ENCODE measurements around the gene PTPRU. TPM values are rescaled to one million over a fixed set of nuclear protein-coding genes. Genes with fewer than 3 reads are reported as not detected.
A peak's percentile ranks its signal among the peaks of the same experiment; 100 is the strongest.

The PTPRU gene
- total RNA-seq, 1 experiment from 2014 or later = 6.8 TPM

- Histone ChIP-seq H3K27me3 (replicated peaks; ENCODE audit: insufficient read depth, low read depth, low read length, poor library complexity) (no peaks in the 10 kb centered on the region), H3K36me3 (ENCODE audit: insufficient read depth, low read length, poor library complexity, severe bottlenecking) (no peaks in the 10 kb centered on the region), H3K4me3 (ENCODE audit: low read depth, low read length, poor library complexity, severe bottlenecking) (peak overlapping the region; percentile 53), H3K9me3 (ENCODE audit: low read depth, low read length, poor library complexity, severe bottlenecking) (no peaks in the 10 kb centered on the region), H3K4me1 (ENCODE audit: insufficient read depth, low read length, poor library complexity, severe bottlenecking) (peaks cover 19% of the 10 kb centered on the region), H3K27ac (ENCODE audit: low read depth, low read length, poor library complexity, severe bottlenecking) (no peak overlapping the region)
- intact Hi-C loops (cut with micrococcal nuclease; ENCODE audit: unreplicated experiment) = no loop called here
- POLR2A ChIA-PET (ENCODE audit: low non-redundant PET) = no interaction called here
- CTCF ChIA-PET = no interaction called here
- DNase-seq (ENCODE audit: low spot score) = peak; percentile 28
- TF ChIP-seq CTCF (conservative IDR thresholded peaks at IDR 0.05; ENCODE audit: low read depth, low read length) (no peak), EZH2 (IDR thresholded peaks at IDR 0.05; ENCODE audit: borderline replicate concordance, low read depth, low read length, poor library complexity, severe bottlenecking) (no peak)
- BruUV-seq (replicated peaks) = no TSS peak
Observed at GRCh38 chr1:29259802-29260441, 23.6 kb downstream of the PTPRU start.

GRCh38 chr1:29260531-29260930 lies 24.2 kb downstream of the PTPRU start:
- ChIA-PET CTCF (no interaction called here), POLR2A (ENCODE audit: low non-redundant PET) (no interaction called here)
- Histone ChIP-seq H3K9me3 (ENCODE audit: low read depth, low read length, poor library complexity, severe bottlenecking) (no peaks in the 10 kb centered on the region), H3K4me1 (ENCODE audit: insufficient read depth, low read length, poor library complexity, severe bottlenecking) (peaks cover 19% of the 10 kb centered on the region), H3K27me3 (replicated peaks; ENCODE audit: insufficient read depth, low read depth, low read length, poor library complexity) (no peaks in the 10 kb centered on the region), H3K4me3 (ENCODE audit: low read depth, low read length, poor library complexity, severe bottlenecking) (no peak overlapping the region), H3K36me3 (ENCODE audit: insufficient read depth, low read length, poor library complexity, severe bottlenecking) (no peaks in the 10 kb centered on the region), H3K27ac (ENCODE audit: low read depth, low read length, poor library complexity, severe bottlenecking) (no peak overlapping the region)
- DNase-seq (ENCODE audit: low spot score) = no peak
- TF ChIP-seq EZH2 (IDR thresholded peaks at IDR 0.05; ENCODE audit: borderline replicate concordance, low read depth, low read length, poor library complexity, severe bottlenecking) = no peak
- no peak for TF ChIP-seq CTCF (conservative IDR thresholded peaks at IDR 0.05; ENCODE audit: low read depth, low read length)
- intact Hi-C loops (cut with micrococcal nuclease; ENCODE audit: unreplicated experiment) = no loop called here
- no TSS peak for BruUV-seq (replicated peaks)

GRCh38 chr1:29264773-29265389 lies 28.6 kb downstream of the PTPRU start:
- intact Hi-C loops (cut with micrococcal nuclease; ENCODE audit: unreplicated experiment) = no loop called here
- Histone ChIP-seq H3K36me3 (ENCODE audit: insufficient read depth, low read length, poor library complexity, severe bottlenecking) (no peaks in the 10 kb centered on the region), H3K27me3 (replicated peaks; ENCODE audit: insufficient read depth, low read depth, low read length, poor library complexity) (no peaks in the 10 kb centered on the region), H3K4me3 (ENCODE audit: low read depth, low read length, poor library complexity, severe bottlenecking) (no peak overlapping the region), H3K9me3 (ENCODE audit: low read depth, low read length, poor library complexity, severe bottlenecking) (no peaks in the 10 kb centered on the region), H3K4me1 (ENCODE audit: insufficient read depth, low read length, poor library complexity, severe bottlenecking) (no peaks in the 10 kb centered on the region), H3K27ac (ENCODE audit: low read depth, low read length, poor library complexity, severe bottlenecking) (no peak overlapping the region)
- ChIA-PET CTCF (no interaction called here), POLR2A (ENCODE audit: low non-redundant PET) (no interaction called here)
- no TSS peak for BruUV-seq (replicated peaks)
- DNase-seq (ENCODE audit: low spot score) = no peak
- TF ChIP-seq EZH2 (IDR thresholded peaks at IDR 0.05; ENCODE audit: borderline replicate concordance, low read depth, low read length, poor library complexity, severe bottlenecking) (no peak), CTCF (conservative IDR thresholded peaks at IDR 0.05; ENCODE audit: low read depth, low read length) (no peak)

Measured in A673 (cell line).